Uterus (tissue), 4 donors: Measurements from ENCODE around the gene GSK3A. TPM values are rescaled to one million over a fixed set of nuclear protein-coding genes. Genes with fewer than 3 reads are reported as not detected.

ENCODE experiments used
- DNase-seq, 2 donors: peaks; one replicate each; pipeline ENCODE4 v3.0.0-alpha.2; 2019 to 2020
- H3K27ac ChIP-seq, 2 donors: fragments of 200-600 bp; sonication (generic); 1 replicate in 1 of 2; 2 replicates in 1 of 2; pipeline ENCODE4 v1.5.1; 2016 to 2018
- H3K27me3 ChIP-seq, 2 donors: fragments of 200-600 bp; sonication (generic); one replicate each; pipeline ENCODE4 v1.5.1; 2018 to 2019; ENCODE audit warnings: control low read depth in 1 of 2
- H3K36me3 ChIP-seq, 2 donors: fragments of 200-600 bp; sonication (generic); one replicate each; pipeline ENCODE4 v1.5.1; 2019; ENCODE audit warnings: control low read depth in 1 of 2
- H3K4me1 ChIP-seq, 2 donors: fragments of 200-600 bp; sonication (generic); one replicate each; pipeline ENCODE4 v1.5.1; 2018 to 2019; ENCODE audit warnings: control low read depth in 1 of 2
- H3K4me3 ChIP-seq, 2 donors: fragments of 200-600 bp; sonication (generic); 1 replicate in 1 of 2; 2 replicates in 1 of 2; pipeline ENCODE4 v1.5.1; 2018 to 2019; ENCODE audit warnings: mild to moderate bottlenecking in 1 of 2
- H3K9me3 ChIP-seq, 2 donors: fragments of 200-600 bp; sonication (generic); one replicate each; pipeline ENCODE4 v1.5.1; 2019; ENCODE audit warnings: control low read depth in 1 of 2
- CTCF ChIP-seq, 4 experiments: fragments of 200-600 bp in 2 of 4; fragments of 450-650 bp in 2 of 4; sonication (generic) in 2 of 4; IDR thresholded peaks; one replicate each; pipeline ENCODE4 v1.5.1; 2016 to 2019; ENCODE audit warnings: antibody characterized with exemption in 4 of 4, mild to moderate bottlenecking in 2 of 4, moderate library complexity in 1 of 4
- POLR2A ChIP-seq, 2 donors: fragments of 450-650 bp; IDR thresholded peaks; one replicate each; pipeline ENCODE4 v1.6.1; 2016; ENCODE audit warnings: antibody characterized with exemption in 2 of 2, mild to moderate bottlenecking in 1 of 2, moderate library complexity in 1 of 2
- intact Hi-C: fragments of 100-400 bp; cut with DNase I; formaldehyde crosslinking; loops from one replicate; pipeline ENCODE4 v1.15.1; 2023; ENCODE audit warnings: low total_unique reads
- total RNA-seq, 4 donors: library from RNA; depleted of rRNA in 3 of 4; stranded (reverse); fragments of >200 nt in 3 of 4; gene quantifications; one replicate each; pipeline versions ENCODE4 v1.1.0 to v1.2.4, GENCODE V29; 2014 to 2023
- donor health status: DM: yes; HTN: yes; CAD: no.

The GSK3A gene
- total RNA-seq, 4 donors from 2014 or later = 3.5 to 44.3 (median 34.4) TPM

- peak; percentile 82 to 85 for DNase-seq
- intact Hi-C loops = loop anchor here (5.0 kb wide), 1 partner anchor 46 kb away; no protein-coding TSS in a partner anchor
Measured at GRCh38 chr19:42246143-42246921, 3.9 kb upstream of the GSK3A start.

GRCh38 chr19:42245231-42245630 lies 2.8 kb upstream of the GSK3A start:
- Histone ChIP-seq H3K9me3 (no peaks in the 10 kb centered on the region), H3K4me1 (peaks cover 4 to 20% of the 10 kb centered on the region in 2 donors), H3K4me3 (no peak overlapping the region), H3K36me3 (no peaks in the 10 kb centered on the region), H3K27ac (peak overlapping the region; percentile 88 to 95), H3K27me3 (no peaks in the 10 kb centered on the region)
- intact Hi-C loops = loop anchor here (5.0 kb wide), 1 partner anchor 47 kb away; no protein-coding TSS in a partner anchor
- DNase-seq = peak; percentile 29 to 45
- TF ChIP-seq POLR2A (IDR thresholded peaks at IDR 0.05) (no peak), CTCF (IDR thresholded peaks at IDR 0.05) (no peak)

More at GRCh38 chr19:42246143-42246921, 3.9 kb upstream of the GSK3A start:
- Histone ChIP-seq H3K9me3 (no peaks in the 10 kb centered on the region), H3K4me3 (no peak overlapping the region), H3K27ac (peak overlapping the region; percentile 74 to 95), H3K27me3 (no peaks in the 10 kb centered on the region), H3K4me1 (peaks cover 4 to 20% of the 10 kb centered on the region in 2 donors), H3K36me3 (no peaks in the 10 kb centered on the region)
- TF ChIP-seq CTCF (IDR thresholded peaks at IDR 0.05) (peak; percentile 72 to 85 (median 80)), POLR2A (IDR thresholded peaks at IDR 0.05) (no peak)

GRCh38 chr19:42244347-42245220 lies 2.2 kb upstream of the GSK3A start:
- H3K4me1 ChIP-seq = peaks cover 4 to 17% of the 10 kb centered on the region in 2 donors
- intact Hi-C loops = loop anchor here (5.0 kb wide), 1 partner anchor 48 kb away; no protein-coding TSS in a partner anchor
- DNase-seq = peak; percentile 91
- peak overlapping the region; percentile 88 to 95 for H3K27ac ChIP-seq
- H3K4me3 ChIP-seq = peak overlapping the region; percentile 58 to 81
- TF ChIP-seq POLR2A (IDR thresholded peaks at IDR 0.05) (peak in 1 of 2 donors; percentile 41), CTCF (IDR thresholded peaks at IDR 0.05) (peak; percentile 69 to 84 (median 78))
- no peaks in the 10 kb centered on the region for H3K36me3 ChIP-seq
- H3K27me3 ChIP-seq = no peaks in the 10 kb centered on the region
- no peaks in the 10 kb centered on the region for H3K9me3 ChIP-seq

- Histone ChIP-seq H3K4me1 (peaks cover 4 to 17% of the 10 kb centered on the region in 2 donors), H3K27ac (peak overlapping the region; percentile 86 to 95)
- intact Hi-C loops = no loop called here
Measured at GRCh38 chr19:42242069-42242511, 312 bp downstream of the GSK3A start.

More at GRCh38 chr19:42242069-42242511, 312 bp downstream of the GSK3A start:
- no peaks in the 10 kb centered on the region for H3K36me3 ChIP-seq
- no peaks in the 10 kb centered on the region for H3K27me3 ChIP-seq
- H3K4me3 ChIP-seq = peak overlapping the region; percentile 58 to 81
- DNase-seq = peak in 1 of 2 donors; percentile 39
- no peaks in the 10 kb centered on the region for H3K9me3 ChIP-seq
- TF ChIP-seq POLR2A (IDR thresholded peaks at IDR 0.05) (no peak), CTCF (IDR thresholded peaks at IDR 0.05) (peak in 1 of 4 experiments; percentile 4)
